Activated CD8-positive, alpha-beta T cell treated with anti-CD3 and anti-CD28 coated beads, Interleukin-2, amount 10 ng/mL, durations not matched to agents 7 days and 5 days (primary cell): ENCODE measurements around the gene POLD4. TPM values are rescaled to one million over a fixed set of nuclear protein-coding genes. Genes with fewer than 3 reads are reported as not detected.

Experiments used
- ATAC-seq: fragments of 150-1000 bp; cut with Tn5 transposase; one replicate; pipeline ENCODE4 v1.10.0; 2021; ENCODE audit warnings: moderate library complexity
- CTCF ChIA-PET: fragments of 350-600 bp; sonication (Branson Sonifier 250); formaldehyde crosslinking; loops from one replicate; lab custom pipeline; 2021; ENCODE audit warnings: antibody characterized with exemption; lab: Charles Lee
- POLR2A ChIA-PET: fragments of 350-600 bp; sonication (Branson Sonifier 250); formaldehyde crosslinking; loops from one replicate; lab custom pipeline; 2021; ENCODE audit warnings: antibody characterized with exemption; lab: Charles Lee
- DNase-seq: peaks from one replicate; pipeline ENCODE4 v3.0.0-alpha.2; 2020
- H3K27ac Mint-ChIP-seq: one replicate; pipeline ENCODE4 v1.8.0; 2021; ENCODE audit warnings: mild to moderate bottlenecking, mixed read lengths
- H3K27me3 Mint-ChIP-seq: one replicate; pipeline ENCODE4 v1.8.0; 2021; ENCODE audit warnings: low read depth, mixed read lengths
- H3K36me3 Mint-ChIP-seq: one replicate; pipeline ENCODE4 v1.8.0; 2021; ENCODE audit warnings: low read depth, mixed read lengths
- H3K4me1 Mint-ChIP-seq: one replicate; pipeline ENCODE4 v1.8.0; 2021; ENCODE audit warnings: low read depth, mixed read lengths
- H3K4me3 Mint-ChIP-seq: one replicate; pipeline ENCODE4 v1.8.0; 2021; ENCODE audit warnings: mild to moderate bottlenecking, mixed read lengths
- H3K9me3 Mint-ChIP-seq: one replicate; pipeline ENCODE4 v1.8.0; 2022; ENCODE audit warnings: mixed read lengths; ENCODE audit not compliant: insufficient read depth
- total RNA-seq, 2 experiments: library from RNA; stranded (reverse); gene quantifications; one replicate each; pipeline ENCODE4 v1.2.3, GENCODE V29; 2021

Gene POLD4
- total RNA-seq, 2 experiments from 2014 or later: 53.2 to 56.7 TPM

GRCh38 chr11:67364169-67364568 lies 10.8 kb upstream of the POLD4 start:
- H3K4me1 Mint-ChIP-seq: peaks cover 32% of the 10 kb centered on the region
- H3K9me3 Mint-ChIP-seq: no peaks in the 10 kb centered on the region
- POLR2A ChIA-PET: interaction anchor here (1.0 to 1.3 kb wide), 2 partner anchors 9 to 11 kb away, joined by 3 to 7 read pairs; partner anchors contain the start of genes CLCF1 and POLD4
- no peak overlapping the region for H3K4me3 Mint-ChIP-seq
- no peak for ATAC-seq
- peaks cover 43% of the 10 kb centered on the region for H3K27me3 Mint-ChIP-seq
- no peaks in the 10 kb centered on the region for H3K36me3 Mint-ChIP-seq
- DNase-seq: no peak
- H3K27ac Mint-ChIP-seq: no peak overlapping the region
- CTCF ChIA-PET: interaction anchor here (2.5 to 18.4 kb wide), 4 partner anchors 9 to 19 kb away, joined by 6 to 998 read pairs (median 39); partner anchors contain the start of genes CLCF1, POLD4 and RAD9A

DNA sequence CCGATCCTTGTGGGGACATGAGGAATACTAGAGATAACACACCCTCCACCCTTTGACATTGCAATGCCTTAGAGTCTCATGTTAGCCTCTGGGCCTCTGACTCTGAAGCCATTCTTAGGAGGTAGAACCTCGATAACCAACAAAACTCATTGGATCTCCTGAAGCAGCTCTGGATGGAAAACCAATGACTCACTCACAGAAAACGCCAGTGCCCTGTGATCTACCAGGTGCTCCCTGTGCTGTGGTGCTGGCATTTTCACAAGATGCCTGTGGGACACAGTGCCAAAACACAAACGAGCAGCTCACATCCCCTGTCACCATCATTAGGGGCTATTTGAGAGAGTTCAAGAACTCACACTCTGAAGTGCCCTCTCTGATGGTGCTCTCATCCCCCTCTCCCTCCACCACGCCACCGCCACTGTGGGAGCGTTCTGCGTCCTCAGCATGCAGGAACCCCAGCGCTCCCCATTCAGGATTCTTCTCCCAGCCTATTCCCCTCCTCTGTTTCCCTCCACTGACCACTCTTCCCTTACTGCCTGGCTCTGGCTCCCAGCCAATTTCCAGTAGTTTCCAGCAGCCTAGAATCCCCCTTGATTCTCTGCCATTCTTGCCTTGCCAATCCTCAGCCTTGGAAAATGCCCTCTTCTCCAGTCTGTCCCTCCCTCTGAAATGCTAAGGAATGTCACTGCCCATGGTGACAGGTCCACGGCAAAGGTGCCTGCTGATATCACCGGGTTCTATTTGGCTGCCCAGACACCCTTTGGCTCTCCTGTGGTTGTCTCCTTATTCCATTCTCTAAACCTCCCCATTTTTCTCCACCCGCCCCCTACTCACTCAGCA lies 4.7 kb upstream of the POLD4 start:
- no peak for DNase-seq
- H3K9me3 Mint-ChIP-seq: no peaks in the 10 kb centered on the region
- H3K27me3 Mint-ChIP-seq: peaks cover 32% of the 10 kb centered on the region
- no peak overlapping the region for H3K27ac Mint-ChIP-seq
- no peaks in the 10 kb centered on the region for H3K36me3 Mint-ChIP-seq
- H3K4me1 Mint-ChIP-seq: peaks cover 27% of the 10 kb centered on the region
- ChIA-PET CTCF (interaction anchor here (1.5 to 18.4 kb wide), 5 partner anchors 19 to 96 kb away, joined by 6 to 998 read pairs (median 8); partner anchors contain the start of genes CLCF1 and RAD9A), POLR2A (no interaction called here)
- ATAC-seq: no peak
- no peak overlapping the region for H3K4me3 Mint-ChIP-seq

- peak; percentile 79 for DNase-seq
- peak overlapping the region; percentile 71 for H3K27ac Mint-ChIP-seq
- ChIA-PET POLR2A (interaction anchor here (1.4 kb wide), 1 partner anchor 25 kb away, joined by 13 read pairs; no protein-coding TSS in a partner anchor), CTCF (interaction anchor here (0.6 to 18.4 kb wide), 19 partner anchors 9 to 228 kb away, joined by 3 to 998 read pairs (median 4); partner anchors contain the start of genes CLCF1, PTPRCAP and RAD9A)
- H3K4me1 Mint-ChIP-seq: peaks cover 32% of the 10 kb centered on the region
- H3K36me3 Mint-ChIP-seq: peaks cover 3% of the 10 kb centered on the region
- peak; percentile 14 for ATAC-seq
- H3K9me3 Mint-ChIP-seq: no peaks in the 10 kb centered on the region
- H3K27me3 Mint-ChIP-seq: peaks cover 23% of the 10 kb centered on the region
- H3K4me3 Mint-ChIP-seq: peak overlapping the region; percentile 15
Measured at GRCh38 chr11:67356864-67357561, 3.7 kb upstream of the POLD4 start.

DNA sequence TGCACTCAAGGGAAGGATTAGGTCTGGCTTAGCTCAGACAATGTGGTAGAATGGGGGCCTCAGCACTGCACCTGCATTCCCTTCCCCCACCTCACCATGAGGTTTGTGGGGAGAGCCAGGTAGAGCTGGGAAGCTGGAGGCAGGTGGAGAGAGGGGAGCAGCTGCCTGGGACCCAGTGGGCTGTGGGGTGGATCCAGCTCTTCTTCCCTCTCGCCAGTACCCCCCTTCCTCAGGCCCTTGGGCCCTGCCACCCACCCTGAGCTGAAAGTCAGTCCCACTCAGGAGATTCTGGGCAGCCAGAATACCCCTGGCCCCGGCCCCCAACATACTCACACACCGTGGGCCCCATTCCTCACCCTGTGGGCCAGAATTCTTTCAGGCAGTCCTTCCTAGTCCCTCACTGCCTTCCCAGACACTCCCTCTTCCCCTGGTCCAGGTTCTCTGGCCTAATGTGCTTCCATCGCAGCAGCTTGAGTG lies 3.1 kb upstream of the POLD4 start:
- DNase-seq (no peak), ATAC-seq (no peak)
- peak overlapping the region; percentile 71 for H3K27ac Mint-ChIP-seq
- peaks cover 4% of the 10 kb centered on the region for H3K36me3 Mint-ChIP-seq
- ChIA-PET POLR2A (interaction anchor here (1.0 to 1.4 kb wide), 2 partner anchors 26 to 81 kb away, joined by 3 to 13 read pairs; partner anchors contain the start of gene PTPRCAP), CTCF (interaction anchor here (0.6 to 18.4 kb wide), 17 partner anchors 9 to 129 kb away, joined by 3 to 998 read pairs (median 4); partner anchors contain the start of genes CLCF1, PPP1CA, PTPRCAP and RAD9A)
- H3K4me1 Mint-ChIP-seq: peaks cover 36% of the 10 kb centered on the region
- H3K27me3 Mint-ChIP-seq: peaks cover 17% of the 10 kb centered on the region
- H3K4me3 Mint-ChIP-seq: peak overlapping the region; percentile 15
- no peaks in the 10 kb centered on the region for H3K9me3 Mint-ChIP-seq

DNA sequence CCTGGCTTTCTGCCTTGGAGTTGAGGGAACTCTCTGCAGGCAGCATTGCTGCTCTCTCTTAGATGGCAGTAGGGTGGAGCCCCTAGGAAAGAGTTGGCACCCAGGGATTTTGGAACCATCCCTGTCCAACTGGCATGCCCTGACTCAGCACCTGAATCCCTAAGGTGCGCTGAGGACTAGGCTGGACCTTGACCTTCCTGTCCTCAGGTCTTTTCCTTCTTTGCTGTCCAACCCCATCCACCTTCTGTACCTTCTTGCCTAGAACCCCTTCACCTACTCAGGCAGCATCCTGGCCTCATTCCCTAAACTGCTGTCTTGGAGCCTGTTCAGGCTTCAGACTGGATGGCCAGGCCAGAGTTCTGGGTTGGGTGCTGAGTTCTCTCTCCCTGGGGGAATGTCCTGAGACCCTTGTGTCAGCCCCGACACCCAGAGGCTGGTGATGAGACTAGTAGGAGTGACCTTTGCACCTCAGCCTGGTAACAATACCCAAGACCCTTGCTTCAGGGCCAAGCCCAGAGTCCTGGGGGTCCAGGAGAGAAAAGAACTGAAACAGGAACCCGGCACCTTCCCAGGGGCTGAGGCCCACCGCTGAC lies 2.5 kb upstream of the POLD4 start:
- Mint-ChIP-seq H3K9me3 (no peaks in the 10 kb centered on the region), H3K4me3 (no peak overlapping the region), H3K4me1 (peaks cover 42% of the 10 kb centered on the region), H3K36me3 (peaks cover 8% of the 10 kb centered on the region), H3K27me3 (peaks cover 13% of the 10 kb centered on the region), H3K27ac (peak overlapping the region; percentile 39)
- DNase-seq (no peak), ATAC-seq (no peak)
- ChIA-PET POLR2A (interaction anchor here (1.0 to 1.4 kb wide), 2 partner anchors 26 to 81 kb away, joined by 3 to 13 read pairs; partner anchors contain the start of gene PTPRCAP), CTCF (interaction anchor here (0.6 to 18.4 kb wide), 18 partner anchors 9 to 129 kb away, joined by 3 to 998 read pairs (median 4); partner anchors contain the start of genes CLCF1, PPP1CA, PTPRCAP and RAD9A)

GRCh38 chr11:67355023-67355793 lies 1.9 kb upstream of the POLD4 start:
- peaks cover 8% of the 10 kb centered on the region for H3K36me3 Mint-ChIP-seq
- H3K4me1 Mint-ChIP-seq: peaks cover 42% of the 10 kb centered on the region
- H3K27me3 Mint-ChIP-seq: peaks cover 13% of the 10 kb centered on the region
- ATAC-seq (no peak), DNase-seq (no peak)
- no peaks in the 10 kb centered on the region for H3K9me3 Mint-ChIP-seq
- H3K27ac Mint-ChIP-seq: peak overlapping the region; percentile 89
- POLR2A ChIA-PET: interaction anchor here (1.0 kb wide), 1 partner anchor 82 kb away, joined by 3 read pairs; the partner anchor contains the start of gene PTPRCAP
- CTCF ChIA-PET: interaction anchor here (1.6 to 18.4 kb wide), 5 partner anchors 9 to 92 kb away, joined by 6 to 998 read pairs (median 55); partner anchors contain the start of genes CLCF1, PTPRCAP and RAD9A
- H3K4me3 Mint-ChIP-seq: no peak overlapping the region

GRCh38 chr11:67354075-67355022 lies 1.0 kb upstream of the POLD4 start:
- no peak for ATAC-seq
- Mint-ChIP-seq H3K27me3 (peaks cover 13% of the 10 kb centered on the region), H3K36me3 (peaks cover 8% of the 10 kb centered on the region), H3K4me3 (peak overlapping the region; percentile 93), H3K9me3 (no peaks in the 10 kb centered on the region), H3K27ac (peak overlapping the region; percentile 89), H3K4me1 (peaks cover 42% of the 10 kb centered on the region)
- POLR2A ChIA-PET: interaction anchor here (0.6 to 2.8 kb wide), 16 partner anchors 8 to 114 kb away, joined by 3 to 28 read pairs (median 6); partner anchors contain the start of genes ANKRD13D, CLCF1, PTPRCAP and RAD9A
- DNase-seq: no peak
- CTCF ChIA-PET: interaction anchor here (0.9 to 18.4 kb wide), 10 partner anchors 9 to 260 kb away, joined by 3 to 998 read pairs (median 30); partner anchors contain the start of genes CLCF1, PPP1CA and RAD9A

DNA sequence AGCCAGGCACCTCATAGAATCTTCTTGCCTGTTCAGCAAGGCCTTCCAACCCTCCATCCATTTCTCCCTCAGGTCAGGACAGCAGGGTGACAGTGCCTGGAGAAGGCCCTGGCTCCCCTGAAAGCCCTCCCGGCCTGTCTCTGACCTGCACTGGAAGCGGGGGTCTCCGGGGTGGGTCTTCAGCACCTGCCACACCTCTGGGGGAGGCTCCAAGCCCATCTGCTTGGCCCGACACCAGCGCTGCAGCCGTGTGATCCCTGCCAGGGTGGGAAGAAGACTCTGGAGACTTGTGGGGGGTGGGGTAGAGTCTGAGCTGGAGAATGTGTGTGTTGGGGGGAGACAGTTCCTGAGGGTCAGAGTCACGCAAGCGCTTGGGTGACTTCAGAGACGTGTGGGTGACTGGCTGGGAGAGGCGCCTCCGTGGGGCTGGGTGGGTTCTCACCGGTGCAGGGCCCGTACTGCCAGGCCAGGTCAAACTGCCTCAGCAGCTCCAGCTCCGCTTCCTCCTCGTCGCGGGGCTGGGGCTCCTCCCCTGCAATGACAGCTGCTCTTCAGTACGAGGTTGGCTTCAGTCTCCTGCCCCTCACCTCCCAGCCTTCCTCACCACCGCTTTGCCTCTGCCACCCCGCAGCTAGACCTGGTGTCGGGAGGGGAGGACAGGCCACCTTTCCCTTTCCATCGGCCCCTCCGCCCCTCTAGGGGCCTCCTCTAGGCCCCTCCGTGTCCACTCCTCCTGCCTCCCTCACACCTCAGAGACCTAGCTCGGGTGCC lies 615 bp downstream of the POLD4 start:
- Mint-ChIP-seq H3K27ac (peak overlapping the region; percentile 99), H3K9me3 (no peaks in the 10 kb centered on the region), H3K4me1 (peaks cover 42% of the 10 kb centered on the region), H3K27me3 (peaks cover 4% of the 10 kb centered on the region), H3K36me3 (peaks cover 8% of the 10 kb centered on the region), H3K4me3 (peak overlapping the region; percentile 93)
- POLR2A ChIA-PET: interaction anchor here (0.6 to 2.8 kb wide), 34 partner anchors 8 to 1352 kb away, joined by 3 to 28 read pairs (median 5); partner anchors contain the start of genes ANKRD13D, CLCF1, PPP1CA and RAD9A
- DNase-seq: peak; percentile 78
- peak; percentile 60 for ATAC-seq
- CTCF ChIA-PET: interaction anchor here (0.9 to 18.4 kb wide), 19 partner anchors 10 to 272 kb away, joined by 3 to 998 read pairs (median 5); partner anchors contain the start of genes CLCF1, PPP1CA, PTPRCAP and RAD9A
